Motor neuron (in vitro differentiated cells): ENCODE measurements around the gene SLC1A3. TPM values are rescaled to one million over a fixed set of nuclear protein-coding genes. Genes with fewer than 3 reads are reported as not detected.

ENCODE experiments used
- ATAC-seq, 8 experiments: fragments of 200-7000 bp; cut with Tn5 transposase; replicated peaks in 6 of 8; 2 replicates each; pipeline ENCODE4 v1.8.0; 2021; ENCODE audit warnings: mild to moderate bottlenecking in 8 of 8, moderate library complexity in 8 of 8
- H3K27ac ChIP-seq, 2 donors: fragments of 250-450 bp; sonication (Bioruptor Pico); 2 replicates each; pipeline ENCODE4 v1.9.0; 2021; ENCODE audit warnings: antibody characterized with exemption in 2 of 2, mild to moderate bottlenecking in 2 of 2, moderate library complexity in 1 of 2
- H3K4me1 ChIP-seq, 2 donors: fragments of 250-450 bp; sonication (Bioruptor Pico); replicated peaks in 1 of 2; 2 replicates each; pipeline ENCODE4 v1.6.1; 2021; ENCODE audit warnings: antibody characterized with exemption in 2 of 2, mild to moderate bottlenecking in 2 of 2, moderate library complexity in 1 of 2
- H3K4me3 ChIP-seq, 5 donors: fragments of 250-450 bp; sonication (Bioruptor Pico); 2 replicates each; pipeline ENCODE4 v1.9.0; 2021; ENCODE audit warnings: antibody characterized with exemption in 5 of 5, mild to moderate bottlenecking in 5 of 5, moderate library complexity in 4 of 5
- WGBS, 10 experiments: fragments of 450-650 bp; shearing (Covaris generic); methylation state at CpG; one replicate each; pipeline ENCODE4 v1.0.0; 2022; 5-methylcytosine and 5-hydroxymethylcytosine counted together
- in situ Hi-C, 9 experiments: fragments of 400-800 bp; cut with MboI; loops; one replicate each; pipeline ENCODE4 v1.15.0; 2021; ENCODE audit warnings: low sequenced_read_pairs in 9 of 9, low pct_unique_long_range_greater_than_20kb in 2 of 9; ENCODE audit not compliant: unreplicated experiment in 9 of 9
- total RNA-seq, 8 experiments: library from RNA; unstranded; fragments of 300-600 nt; gene quantifications; 2 replicates each; pipeline versions ENCODE4 v1.2.3 to v1.2.4, GENCODE V29; 2022

Gene SLC1A3
- total RNA-seq, 8 experiments from 2014 or later, result 4.3 to 306 (median 9.6) TPM

GRCh38 chr5:36705055-36705454, 98.6 kb downstream of the SLC1A3 start:
- WGBS, 10 experiments, result 14 to 86% (median 77%) methylated on average over 1 to 2 of the region's 3 CpGs; no CpG with 5 or more reads in 4 of the 10 experiments
- no peak for ATAC-seq
- Histone ChIP-seq H3K4me1 (peaks cover 0 to 3% of the 10 kb centered on the region in 2 donors), H3K4me3 (no peak overlapping the region), H3K27ac (no peak overlapping the region)
- in situ Hi-C loops, result loop anchor here in 2 of 9 experiments (10.0 to 25.0 kb wide), 2 partner anchors 290 to 293 kb away; no protein-coding TSS in a partner anchor

GRCh38 chr5:36706662-36707061, 100.3 kb downstream of the SLC1A3 start:
- Histone ChIP-seq H3K27ac (no peak overlapping the region), H3K4me1 (peaks cover 0 to 3% of the 10 kb centered on the region in 2 donors), H3K4me3 (no peak overlapping the region)
- in situ Hi-C loops, result loop anchor here in 2 of 9 experiments (10.0 to 25.0 kb wide), 2 partner anchors 292 to 294 kb away; no protein-coding TSS in a partner anchor
- 0 to 78% (median 57%) methylated on average over 3 to 4 of the region's 4 CpGs; no CpG with 5 or more reads in 3 of the 10 experiments for WGBS, 10 experiments
- ATAC-seq, result no peak

- peaks cover 0 to 3% of the 10 kb centered on the region in 2 donors for H3K4me1 ChIP-seq
- no peak overlapping the region for H3K27ac ChIP-seq
- no peak for ATAC-seq
- no peak overlapping the region for H3K4me3 ChIP-seq
- in situ Hi-C loops, result loop anchor here in 2 of 9 experiments (10.0 to 25.0 kb wide), 2 partner anchors 294 to 297 kb away; no protein-coding TSS in a partner anchor
- WGBS, 10 experiments, result 30 to 89% (median 69%) methylated on average over 1 to 5 of the region's 5 CpGs
Observed at GRCh38 chr5:36708996-36709395, 102.6 kb downstream of the SLC1A3 start.

GRCh38 chr5:36710039-36710438, 103.6 kb downstream of the SLC1A3 start:
- 8 to 83% (median 55%) methylated on average over 1 to 2 of the region's 3 CpGs; no CpG with 5 or more reads in 2 of the 10 experiments for WGBS, 10 experiments
- no peak overlapping the region for H3K4me3 ChIP-seq
- in situ Hi-C loops, result loop anchor here in 1 of 9 experiments (25.0 kb wide), 1 partner anchor 298 kb away; no protein-coding TSS in a partner anchor
- no peak overlapping the region for H3K27ac ChIP-seq
- no peak for ATAC-seq
- no peaks in the 10 kb centered on the region for H3K4me1 ChIP-seq

DNA sequence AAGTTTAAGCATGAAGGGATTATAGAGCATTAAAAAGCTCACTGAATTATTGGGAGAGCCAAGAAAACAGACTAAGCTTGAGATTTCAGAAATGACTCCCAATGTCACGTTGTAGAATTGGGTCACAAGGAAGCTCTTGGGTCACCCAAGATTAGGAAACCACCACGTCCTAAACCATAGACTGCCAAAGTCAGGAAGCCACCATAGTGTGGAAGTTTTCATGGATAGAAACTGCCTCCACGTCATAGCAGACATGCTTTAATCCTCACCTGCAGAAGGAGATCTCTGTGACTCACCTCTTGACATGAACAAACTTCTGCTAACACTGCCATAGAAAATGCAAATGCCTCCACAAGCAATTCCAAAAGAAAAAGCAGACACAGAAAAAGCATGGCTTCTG, 106.3 kb downstream of the SLC1A3 start:
- Histone ChIP-seq H3K4me1 (no peaks in the 10 kb centered on the region), H3K27ac (no peak overlapping the region), H3K4me3 (no peak overlapping the region)
- in situ Hi-C loops, result loop anchor here in 1 of 9 experiments (25.0 kb wide), 1 partner anchor 300 kb away; no protein-coding TSS in a partner anchor
- no peak for ATAC-seq
- WGBS, 10 experiments, result 30 to 100% (median 75%) methylated on average over 1 to 2 of the region's 3 CpGs; no CpG with 5 or more reads in 3 of the 10 experiments

GRCh38 chr5:36713541-36713940, 107.1 kb downstream of the SLC1A3 start:
- no peak overlapping the region for H3K27ac ChIP-seq
- in situ Hi-C loops, result loop anchor here in 1 of 9 experiments (25.0 kb wide), 1 partner anchor 301 kb away; no protein-coding TSS in a partner anchor
- ATAC-seq, result no peak
- no peak overlapping the region for H3K4me3 ChIP-seq
- 44 to 100% (median 50%) methylated on average over 1 to 2 of the region's 2 CpGs; no CpG with 5 or more reads in 3 of the 10 experiments for WGBS, 10 experiments
- H3K4me1 ChIP-seq, result no peaks in the 10 kb centered on the region

- Histone ChIP-seq H3K4me1 (no peaks in the 10 kb centered on the region), H3K27ac (no peak overlapping the region), H3K4me3 (no peak overlapping the region)
- WGBS, 10 experiments, result 10 to 89% (median 78%) methylated on average over 1 to 4 of the region's 4 CpGs
- in situ Hi-C loops, result loop anchor here in 1 of 9 experiments (25.0 kb wide), 1 partner anchor 305 kb away; no protein-coding TSS in a partner anchor
- ATAC-seq, result peak in 4 of 8 experiments; percentile 30 to 47 (median 35)
Observed at GRCh38 chr5:36717131-36717695, 110.8 kb downstream of the SLC1A3 start.

GRCh38 chr5:36719282-36719681, 112.9 kb downstream of the SLC1A3 start:
- Histone ChIP-seq H3K27ac (no peak overlapping the region), H3K4me1 (no peaks in the 10 kb centered on the region), H3K4me3 (no peak overlapping the region)
- WGBS, 10 experiments, result 37 to 100% (median 61%) methylated on average over 1 to 2 of the region's 2 CpGs; no CpG with 5 or more reads in 3 of the 10 experiments
- in situ Hi-C loops, result loop anchor here in 1 of 9 experiments (25.0 kb wide), 1 partner anchor 307 kb away; no protein-coding TSS in a partner anchor
- ATAC-seq, result no peak

DNA sequence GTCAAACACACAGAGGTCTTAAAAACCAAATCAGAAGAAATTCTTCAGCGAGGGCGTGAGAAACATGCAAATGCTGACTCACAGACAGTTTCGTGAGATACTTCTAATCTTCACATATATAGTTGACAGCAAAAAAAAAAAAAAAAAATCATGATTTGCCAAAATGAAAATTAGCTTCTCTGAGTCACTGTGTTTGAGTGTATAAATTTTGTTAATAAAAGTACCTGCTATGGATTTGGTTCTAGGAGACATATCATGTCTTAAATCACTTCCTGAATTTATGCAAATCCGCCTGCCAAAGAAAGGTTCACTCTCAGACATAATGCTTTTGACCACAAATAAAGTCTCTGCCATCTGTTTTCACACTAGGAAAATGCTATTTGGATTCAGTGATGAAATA, 114.3 kb downstream of the SLC1A3 start:
- H3K4me3 ChIP-seq, result no peak overlapping the region
- 46 to 100% (median 77%) methylated on average over 1 to 4 of the region's 4 CpGs for WGBS, 10 experiments
- no peak overlapping the region for H3K27ac ChIP-seq
- H3K4me1 ChIP-seq, result no peaks in the 10 kb centered on the region
- no peak for ATAC-seq
- in situ Hi-C loops, result loop anchor here in 1 of 9 experiments (25.0 kb wide), 1 partner anchor 308 kb away; no protein-coding TSS in a partner anchor

GRCh38 chr5:36721664-36722235, 115.3 kb downstream of the SLC1A3 start:
- in situ Hi-C loops, result loop anchor here in 1 of 9 experiments (25.0 kb wide), 1 partner anchor 309 kb away; no protein-coding TSS in a partner anchor
- H3K4me3 ChIP-seq, result no peak overlapping the region
- H3K27ac ChIP-seq, result no peak overlapping the region
- no peaks in the 10 kb centered on the region for H3K4me1 ChIP-seq
- WGBS, 10 experiments, result 50 to 100% (median 81%) methylated on average over 1 to 3 of the region's 5 CpGs; no CpG with 5 or more reads in 5 of the 10 experiments
- peak in 3 of 8 experiments; percentile 13 to 65 (median 57) for ATAC-seq

- Histone ChIP-seq H3K4me3 (no peak overlapping the region), H3K4me1 (no peaks in the 10 kb centered on the region), H3K27ac (no peak overlapping the region)
- WGBS, 10 experiments, result 56 to 94% (median 82%) methylated on average over 2 to 6 of the region's 6 CpGs; no CpG with 5 or more reads in 1 of the 10 experiments
- in situ Hi-C loops, result loop anchor here in 1 of 9 experiments (25.0 kb wide), 1 partner anchor 311 kb away; no protein-coding TSS in a partner anchor
- peak in 1 of 8 experiments; percentile 27 for ATAC-seq
Observed at GRCh38 chr5:36722900-36723299, 116.5 kb downstream of the SLC1A3 start.

DNA sequence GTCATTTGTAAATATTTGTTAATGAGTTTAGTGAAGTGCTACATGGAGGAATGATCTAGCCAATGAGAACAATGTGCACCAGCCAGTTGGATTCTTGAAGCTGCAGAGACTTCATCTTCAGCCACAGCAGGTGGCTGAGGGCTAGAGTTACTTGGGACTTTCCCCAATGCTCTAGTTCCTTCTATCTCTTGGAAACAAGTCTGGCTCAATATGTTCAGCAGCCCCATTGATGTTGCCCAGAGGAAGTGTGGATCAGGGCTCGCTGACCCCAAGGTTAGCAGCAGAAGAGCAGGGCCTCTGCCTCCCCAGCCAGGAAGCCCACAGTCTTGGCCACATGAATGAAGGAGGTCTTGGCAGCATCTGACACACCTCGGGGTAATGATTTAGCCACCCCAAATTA, 117.5 kb downstream of the SLC1A3 start:
- ATAC-seq, result no peak
- WGBS, 10 experiments, result 0 to 100% (median 48%) methylated on average over 1 to 2 of the region's 2 CpGs; no CpG with 5 or more reads in 5 of the 10 experiments
- H3K4me1 ChIP-seq, result no peaks in the 10 kb centered on the region
- in situ Hi-C loops, result loop anchor here in 1 of 9 experiments (25.0 kb wide), 1 partner anchor 312 kb away; no protein-coding TSS in a partner anchor
- no peak overlapping the region for H3K27ac ChIP-seq
- H3K4me3 ChIP-seq, result no peak overlapping the region
